Testis (tissue), 3 donors: ENCODE results near the gene GATA2. TPM values are rescaled to one million over a fixed set of nuclear protein-coding genes. Genes with fewer than 3 reads are reported as not detected.
A peak's percentile ranks its signal among the peaks of the same experiment; 100 is the strongest.

Experiments used
- DNase-seq: peaks from one replicate; pipeline ENCODE4 v3.0.0-alpha.2; 2019
- H3K27ac ChIP-seq, 2 donors: fragments of 200-600 bp; sonication (generic); one replicate each; pipeline ENCODE4 v1.5.1; 2019
- H3K27me3 ChIP-seq: fragments of 200-600 bp; sonication (generic); one replicate; pipeline ENCODE4 v1.5.1; 2019
- H3K36me3 ChIP-seq: fragments of 200-600 bp; sonication (generic); one replicate; pipeline ENCODE4 v1.5.1; 2017; ENCODE audit warnings: low read depth; ENCODE audit errors: missing control alignments
- H3K4me1 ChIP-seq: fragments of 200-600 bp; sonication (generic); one replicate; pipeline ENCODE4 v1.5.1; 2019
- H3K4me3 ChIP-seq, 2 donors: fragments of 200-600 bp; sonication (generic); one replicate each; pipeline ENCODE4 v1.5.1; 2017 to 2019
- H3K9me3 ChIP-seq: fragments of 200-600 bp; sonication (generic); one replicate; pipeline ENCODE4 v1.5.1; 2017
- POLR2A ChIP-seq: fragments of 450-650 bp; IDR thresholded peaks from one replicate; pipeline ENCODE4 v1.6.1; 2017; ENCODE audit warnings: antibody characterized with exemption, mild to moderate bottlenecking, moderate library complexity
- WGBS, 2 donors: methylation state at CpG; one replicate each; pipeline ENCODE4 v1.1.5; 2018; 5-methylcytosine and 5-hydroxymethylcytosine counted together
- intact Hi-C: fragments of 100-400 bp; cut with DNase I; formaldehyde crosslinking; loops from one replicate; pipeline ENCODE4 v1.15.1; 2023; ENCODE audit warnings: low total_unique reads
- polyA plus RNA-seq: library from polyadenylated mRNA; stranded (reverse); fragments of 350-450 nt; fragmentation: Illumina TruSeq; extraction: RNeasy Lipid Tissue Mini Kit (QIAGEN cat#74804); gene quantifications from one replicate; pipeline ENCODE4 v1.2.3, GENCODE V29; 2014; ENCODE audit warnings: low read depth, low replicate concordance; ENCODE audit not compliant: insufficient read depth
- total RNA-seq, 2 donors: library from RNA; depleted of rRNA; stranded (reverse); fragments of >200 nt; gene quantifications; one replicate each; pipeline ENCODE4 v1.2.3, GENCODE V29; 2016
- TF ChIP-seq, protein P1 (sequence below), 3 experiments: fragments of 450-650 bp in 2 of 3; fragments of 200-600 bp in 1 of 3; sonication (generic) in 1 of 3; IDR thresholded peaks; one replicate each; pipeline ENCODE4 v1.5.1; 2016 to 2019; ENCODE audit warnings: antibody characterized with exemption in 3 of 3, mild to moderate bottlenecking in 2 of 3, moderate library complexity in 1 of 3

GATA2 gene
- total and polyA plus RNA-seq, 3 donors from 2014 or later, result 6.6 to 13.5 (median 11.9) TPM

GRCh38 chr3:128435561-128435960, 57.4 kb downstream of the GATA2 start:
- Histone ChIP-seq H3K4me1 (peaks cover 7% of the 10 kb centered on the region), H3K27me3 (no peaks in the 10 kb centered on the region), H3K9me3 (no peaks in the 10 kb centered on the region), H3K27ac (no peak overlapping the region), H3K36me3 (no peaks in the 10 kb centered on the region), H3K4me3 (no peak overlapping the region)
- no peak for DNase-seq
- 89 to 93% methylated on average over 4 to 5 of the region's 5 CpGs for WGBS, 2 donors
- no peak for TF ChIP-seq POLR2A
- TF ChIP-seq, protein P1, sequence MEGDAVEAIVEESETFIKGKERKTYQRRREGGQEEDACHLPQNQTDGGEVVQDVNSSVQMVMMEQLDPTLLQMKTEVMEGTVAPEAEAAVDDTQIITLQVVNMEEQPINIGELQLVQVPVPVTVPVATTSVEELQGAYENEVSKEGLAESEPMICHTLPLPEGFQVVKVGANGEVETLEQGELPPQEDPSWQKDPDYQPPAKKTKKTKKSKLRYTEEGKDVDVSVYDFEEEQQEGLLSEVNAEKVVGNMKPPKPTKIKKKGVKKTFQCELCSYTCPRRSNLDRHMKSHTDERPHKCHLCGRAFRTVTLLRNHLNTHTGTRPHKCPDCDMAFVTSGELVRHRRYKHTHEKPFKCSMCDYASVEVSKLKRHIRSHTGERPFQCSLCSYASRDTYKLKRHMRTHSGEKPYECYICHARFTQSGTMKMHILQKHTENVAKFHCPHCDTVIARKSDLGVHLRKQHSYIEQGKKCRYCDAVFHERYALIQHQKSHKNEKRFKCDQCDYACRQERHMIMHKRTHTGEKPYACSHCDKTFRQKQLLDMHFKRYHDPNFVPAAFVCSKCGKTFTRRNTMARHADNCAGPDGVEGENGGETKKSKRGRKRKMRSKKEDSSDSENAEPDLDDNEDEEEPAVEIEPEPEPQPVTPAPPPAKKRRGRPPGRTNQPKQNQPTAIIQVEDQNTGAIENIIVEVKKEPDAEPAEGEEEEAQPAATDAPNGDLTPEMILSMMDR (IDR thresholded peaks at IDR 0.05), result no peak
- intact Hi-C loops, result no loop called here

GRCh38 chr3:128435058-128435457, 57.9 kb downstream of the GATA2 start:
- H3K4me1 ChIP-seq, result peaks cover 7% of the 10 kb centered on the region
- H3K27me3 ChIP-seq, result no peaks in the 10 kb centered on the region
- H3K27ac ChIP-seq, result no peak overlapping the region
- H3K9me3 ChIP-seq, result no peaks in the 10 kb centered on the region
- TF ChIP-seq, protein P1 (IDR thresholded peaks at IDR 0.05), result no peak
- TF ChIP-seq POLR2A, result no peak
- no peak for DNase-seq
- intact Hi-C loops, result no loop called here
- 89 to 97% methylated on average over 3 to 6 of the region's 6 CpGs for WGBS, 2 donors
- H3K36me3 ChIP-seq, result no peaks in the 10 kb centered on the region
- no peak overlapping the region for H3K4me3 ChIP-seq

- no peak for TF ChIP-seq POLR2A
- TF ChIP-seq, protein P1 (IDR thresholded peaks at IDR 0.05), result no peak
- DNase-seq, result no peak
- Histone ChIP-seq H3K4me1 (peaks cover 7% of the 10 kb centered on the region), H3K27ac (no peak overlapping the region), H3K27me3 (no peaks in the 10 kb centered on the region), H3K9me3 (no peaks in the 10 kb centered on the region), H3K36me3 (no peaks in the 10 kb centered on the region), H3K4me3 (no peak overlapping the region)
- intact Hi-C loops, result no loop called here
- 90 to 93% methylated on average over 2 of the region's 2 CpGs for WGBS, 2 donors
These were observed 58.5 kb downstream of the GATA2 start for GRCh38 chr3:128434524-128434923.

- H3K9me3 ChIP-seq, result no peaks in the 10 kb centered on the region
- no peak overlapping the region for H3K27ac ChIP-seq
- intact Hi-C loops, result no loop called here
- no peaks in the 10 kb centered on the region for H3K27me3 ChIP-seq
- no peak overlapping the region for H3K4me3 ChIP-seq
- no peaks in the 10 kb centered on the region for H3K36me3 ChIP-seq
- no peak for TF ChIP-seq POLR2A
- TF ChIP-seq, protein P1 (IDR thresholded peaks at IDR 0.05), result no peak
- peaks cover 7% of the 10 kb centered on the region for H3K4me1 ChIP-seq
- WGBS, 2 donors, result 43 to 82% methylated on average over 1 to 2 of the region's 2 CpGs
- no peak for DNase-seq
These were observed 59.2 kb downstream of the GATA2 start for GRCh38 chr3:128433837-128434165.

DNA sequence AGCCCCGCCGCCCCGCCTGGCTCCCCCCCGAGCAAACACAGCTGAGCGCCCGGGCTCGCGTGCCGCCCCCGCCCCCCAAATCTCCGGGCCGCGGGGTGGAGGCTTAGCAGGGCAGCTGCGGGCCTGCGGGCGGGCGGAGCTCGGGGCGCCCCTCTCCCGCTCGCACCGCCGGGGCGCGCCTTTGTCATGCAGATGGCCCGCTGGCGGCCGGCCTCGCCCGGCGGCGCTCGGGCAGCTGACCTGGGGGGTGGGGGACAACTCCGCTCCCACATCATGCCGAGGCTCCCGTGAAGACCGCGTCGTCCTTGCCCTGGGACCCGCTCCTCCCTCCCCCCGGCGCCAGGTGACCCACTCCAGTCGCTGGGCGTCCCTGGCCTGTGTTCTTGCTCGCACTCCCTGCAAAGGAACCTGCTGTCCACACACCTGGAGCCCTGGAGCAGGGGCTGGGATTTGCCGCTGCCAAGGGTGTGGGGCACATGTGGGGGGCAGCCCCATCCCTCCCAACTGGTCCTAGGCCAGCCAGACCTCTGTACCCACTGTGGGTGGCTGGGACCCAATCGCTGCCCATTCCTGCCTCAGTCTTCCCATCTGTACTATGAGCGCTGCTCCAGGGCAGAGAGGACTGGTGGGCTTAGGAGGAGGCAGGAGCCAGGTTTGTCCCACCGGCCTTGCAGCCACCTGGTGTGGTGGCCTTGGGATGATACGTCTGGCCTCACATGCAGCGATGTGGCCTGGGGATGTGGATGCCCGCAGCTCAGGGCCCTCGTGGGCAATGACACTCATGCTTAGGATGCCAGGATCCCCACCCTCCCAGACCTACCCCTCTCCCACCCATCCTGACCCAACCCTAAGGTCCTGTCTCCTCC, 59.8 kb downstream of the GATA2 start:
- no peak for DNase-seq
- intact Hi-C loops, result no loop called here
- no peak for TF ChIP-seq POLR2A
- TF ChIP-seq, protein P1 (IDR thresholded peaks at IDR 0.05), result no peak
- peak overlapping the region; percentile 21 to 27 for H3K4me3 ChIP-seq
- H3K27me3 ChIP-seq, result no peaks in the 10 kb centered on the region
- H3K9me3 ChIP-seq, result no peaks in the 10 kb centered on the region
- H3K36me3 ChIP-seq, result no peaks in the 10 kb centered on the region
- H3K4me1 ChIP-seq, result peaks cover 7% of the 10 kb centered on the region
- WGBS, 2 donors, result 17 to 37% methylated on average over 12 to 42 of the region's 53 CpGs
- no peak overlapping the region for H3K27ac ChIP-seq
